Stimulated activated naive CD8-positive, alpha-beta T cell treated with anti-CD3 and anti-CD28 coated beads, Interleukin-15, amount 100 ng/mL, for 72 hours (primary cell): Measurements from ENCODE around the gene BLVRB.

ENCODE experiments used
- ATAC-seq: fragments of 150-1000 bp; cut with Tn5 transposase; 2 replicates; pipeline ENCODE4 v1.10.0; 2021; ENCODE audit warnings: mild to moderate bottlenecking, moderate library complexity
- DNase-seq, 2 donors: peaks; one replicate each; pipeline ENCODE4 v3.0.0; 2021 to 2022
- H3K27ac Mint-ChIP-seq, 2 donors: one replicate each; pipeline ENCODE4 v1.8.0; 2022; ENCODE audit warnings: mild to moderate bottlenecking in 2 of 2, mixed read lengths in 2 of 2, moderate library complexity in 2 of 2
- H3K27me3 Mint-ChIP-seq: one replicate; pipeline ENCODE4 v1.8.0; 2022; ENCODE audit warnings: mixed read lengths
- H3K4me1 Mint-ChIP-seq: one replicate; pipeline ENCODE4 v1.8.0; 2022; ENCODE audit warnings: mild to moderate bottlenecking, mixed read lengths
- H3K4me3 Mint-ChIP-seq, 2 donors: one replicate each; pipeline ENCODE4 v1.8.0; 2022; ENCODE audit warnings: mild to moderate bottlenecking in 2 of 2, mixed read lengths in 2 of 2, moderate library complexity in 1 of 2
- H3K9me3 Mint-ChIP-seq, 2 donors: one replicate each; pipeline ENCODE4 v1.8.0; 2022; ENCODE audit warnings: mixed read lengths in 2 of 2

The BLVRB gene

GRCh38 chr19:40424637-40425449 is 40.7 kb downstream of the BLVRB start:
- Mint-ChIP-seq H3K4me1 (peaks cover 30% of the 10 kb centered on the region), H3K4me3 (peak overlapping the region; percentile 89 to 95), H3K27ac (peak overlapping the region; percentile 93 to 96), H3K27me3 (no peaks in the 10 kb centered on the region), H3K9me3 (no peaks in the 10 kb centered on the region)
- ATAC-seq (no peak), DNase-seq (no peak)

GRCh38 chr19:40423938-40424337 is 41.6 kb downstream of the BLVRB start:
- Mint-ChIP-seq H3K9me3 (no peaks in the 10 kb centered on the region), H3K4me1 (peaks cover 30% of the 10 kb centered on the region), H3K27me3 (no peaks in the 10 kb centered on the region), H3K4me3 (peak overlapping the region; percentile 14 to 89), H3K27ac (no peak overlapping the region)
- DNase-seq (no peak), ATAC-seq (no peak)

GRCh38 chr19:40422748-40423566 is 42.6 kb downstream of the BLVRB start:
- peaks cover 30% of the 10 kb centered on the region for H3K4me1 Mint-ChIP-seq
- H3K27me3 Mint-ChIP-seq, result no peaks in the 10 kb centered on the region
- peak overlapping the region in 1 of 2 donors; percentile 88 for H3K27ac Mint-ChIP-seq
- H3K4me3 Mint-ChIP-seq, result peak overlapping the region in 1 of 2 donors; percentile 30
- H3K9me3 Mint-ChIP-seq, result no peaks in the 10 kb centered on the region
- no peak for ATAC-seq
- no peak for DNase-seq

- Mint-ChIP-seq H3K27ac (peak overlapping the region in 1 of 2 donors; percentile 92), H3K27me3 (no peaks in the 10 kb centered on the region), H3K4me1 (peaks cover 36% of the 10 kb centered on the region), H3K4me3 (peak overlapping the region; percentile 87 to 89), H3K9me3 (no peaks in the 10 kb centered on the region)
- DNase-seq (no peak), ATAC-seq (no peak)
Measured at GRCh38 chr19:40421993-40422747, 43.4 kb downstream of the BLVRB start.

DNA sequence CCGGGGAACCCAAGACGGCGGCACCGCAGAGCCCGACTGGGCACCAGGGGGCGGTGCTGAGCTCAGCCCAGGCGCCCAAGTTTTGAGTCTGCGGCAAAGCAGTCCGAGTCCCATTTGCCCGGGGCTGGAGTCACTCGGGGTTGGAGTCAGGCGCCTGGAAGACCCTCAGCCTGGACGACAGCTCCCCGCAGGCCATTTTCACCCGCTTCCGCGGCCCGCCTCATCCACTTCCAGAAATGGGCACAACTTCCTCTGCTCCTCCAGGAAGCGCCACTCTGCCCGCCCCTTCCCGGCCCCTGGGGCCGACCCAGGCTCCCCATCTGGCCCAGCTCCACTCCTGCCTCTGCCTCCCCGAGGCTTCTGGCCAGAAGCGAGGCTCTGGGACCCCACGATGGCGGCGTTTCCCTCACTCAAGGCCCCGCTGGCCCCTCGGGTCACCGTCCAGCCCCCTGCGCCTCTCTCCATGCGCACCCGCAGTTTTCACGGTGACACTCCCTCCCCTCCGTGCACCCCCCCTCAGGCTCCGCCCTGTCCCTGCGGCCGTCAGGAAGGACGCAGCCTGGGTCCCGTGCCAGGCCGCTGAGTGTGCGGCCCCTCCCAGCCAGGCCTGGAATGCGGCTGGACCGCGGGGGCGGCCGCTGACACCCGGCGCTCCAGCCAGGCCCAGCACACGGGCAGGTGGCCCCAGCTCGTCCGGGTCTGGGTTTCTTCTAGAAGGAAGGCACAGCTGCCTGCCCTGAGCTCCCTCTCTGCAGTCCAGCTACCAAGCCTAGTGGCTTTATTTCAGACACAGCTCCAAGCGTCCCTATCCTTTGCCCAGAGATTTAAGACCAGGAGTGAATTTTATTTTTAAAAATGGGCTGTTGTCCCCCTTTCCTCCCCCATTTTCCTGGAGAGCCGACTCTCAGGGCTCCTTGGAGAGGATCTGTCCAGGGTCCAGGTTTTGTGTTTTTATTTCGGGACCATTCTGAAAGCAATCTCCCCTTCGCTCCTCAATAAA is 44.5 kb downstream of the BLVRB start:
- Mint-ChIP-seq H3K27ac (peak overlapping the region; percentile 87 to 92), H3K4me3 (peak overlapping the region; percentile 87 to 89)
- DNase-seq, result peak; percentile 79 to 82

GRCh38 chr19:40420451-40420765 is 45.1 kb downstream of the BLVRB start:
- DNase-seq, result no peak
- no peaks in the 10 kb centered on the region for H3K27me3 Mint-ChIP-seq
- peak overlapping the region; percentile 14 to 92 for H3K27ac Mint-ChIP-seq
- peaks cover 43% of the 10 kb centered on the region for H3K4me1 Mint-ChIP-seq
- H3K9me3 Mint-ChIP-seq, result no peaks in the 10 kb centered on the region
- no peak for ATAC-seq
- peak overlapping the region; percentile 87 to 89 for H3K4me3 Mint-ChIP-seq

More for the DNA sequence above, 44.5 kb downstream of the BLVRB start:
- ATAC-seq, result peak; percentile 60
- Mint-ChIP-seq H3K27me3 (no peaks in the 10 kb centered on the region), H3K9me3 (no peaks in the 10 kb centered on the region), H3K4me1 (peaks cover 43% of the 10 kb centered on the region)

- Mint-ChIP-seq H3K27me3 (no peaks in the 10 kb centered on the region), H3K4me3 (peak overlapping the region; percentile 3 to 13), H3K4me1 (peaks cover 41% of the 10 kb centered on the region), H3K27ac (no peak overlapping the region), H3K9me3 (no peaks in the 10 kb centered on the region)
- no peak for ATAC-seq
- no peak for DNase-seq
Measured at GRCh38 chr19:40419780-40420179, 45.8 kb downstream of the BLVRB start.

GRCh38 chr19:40419066-40419612 is 46.4 kb downstream of the BLVRB start:
- ATAC-seq (no peak), DNase-seq (no peak)
- H3K27me3 Mint-ChIP-seq, result no peaks in the 10 kb centered on the region
- peak overlapping the region in 1 of 2 donors; percentile 11 for H3K27ac Mint-ChIP-seq
- H3K9me3 Mint-ChIP-seq, result no peaks in the 10 kb centered on the region
- H3K4me3 Mint-ChIP-seq, result no peak overlapping the region
- H3K4me1 Mint-ChIP-seq, result peaks cover 35% of the 10 kb centered on the region

- Mint-ChIP-seq H3K4me3 (no peak overlapping the region), H3K4me1 (peaks cover 37% of the 10 kb centered on the region), H3K27me3 (no peaks in the 10 kb centered on the region), H3K27ac (no peak overlapping the region), H3K9me3 (no peaks in the 10 kb centered on the region)
- DNase-seq (no peak), ATAC-seq (no peak)
Measured at GRCh38 chr19:40418040-40418439, 47.5 kb downstream of the BLVRB start.

GRCh38 chr19:40417643-40417981 is 47.9 kb downstream of the BLVRB start:
- H3K4me1 Mint-ChIP-seq, result peaks cover 33% of the 10 kb centered on the region
- H3K27me3 Mint-ChIP-seq, result no peaks in the 10 kb centered on the region
- peak overlapping the region in 1 of 2 donors; percentile 83 for H3K27ac Mint-ChIP-seq
- H3K9me3 Mint-ChIP-seq, result no peaks in the 10 kb centered on the region
- DNase-seq (no peak), ATAC-seq (no peak)
- H3K4me3 Mint-ChIP-seq, result no peak overlapping the region

DNA sequence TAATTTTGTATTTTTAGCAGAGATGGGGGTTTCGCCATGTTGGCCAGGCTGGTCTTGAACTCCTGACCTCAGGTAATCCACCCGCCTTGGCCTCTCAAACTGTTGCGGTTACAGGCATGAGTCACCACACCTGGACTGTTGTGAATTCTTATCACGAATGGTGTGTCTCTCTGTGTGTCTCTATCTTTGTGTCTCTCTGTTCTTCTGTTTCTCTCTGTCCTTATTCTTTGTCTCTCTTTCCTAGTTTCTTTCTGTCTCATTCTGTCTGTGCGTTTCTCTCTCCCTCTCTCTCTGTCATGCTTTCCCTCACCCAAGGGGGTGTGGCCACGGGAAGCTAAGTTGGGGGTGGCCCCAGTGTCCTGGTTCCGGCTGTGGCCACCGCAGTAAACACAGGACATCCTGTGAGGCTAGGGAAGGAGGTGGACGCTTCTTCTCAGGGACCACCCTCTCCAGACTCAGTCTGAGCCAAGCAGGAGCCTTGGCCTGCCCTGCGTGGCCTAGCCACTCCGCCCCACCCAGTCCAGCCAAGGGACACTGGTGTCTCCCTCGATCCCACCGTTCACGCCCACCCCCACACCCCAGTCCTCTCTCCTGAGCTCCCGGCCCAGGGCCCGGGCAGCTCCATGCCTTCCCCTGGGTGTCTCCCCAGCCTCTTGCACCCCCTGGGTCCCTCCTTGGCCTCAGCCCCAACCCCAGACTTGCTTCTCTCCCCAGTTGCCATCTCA is 48.5 kb downstream of the BLVRB start:
- peaks cover 4% of the 10 kb centered on the region for H3K27me3 Mint-ChIP-seq
- no peaks in the 10 kb centered on the region for H3K9me3 Mint-ChIP-seq
- ATAC-seq (no peak), DNase-seq (no peak)
- peaks cover 27% of the 10 kb centered on the region for H3K4me1 Mint-ChIP-seq
- peak overlapping the region; percentile 50 to 83 for H3K27ac Mint-ChIP-seq
- H3K4me3 Mint-ChIP-seq, result peak overlapping the region in 1 of 2 donors; percentile 13

- no peak for DNase-seq
- Mint-ChIP-seq H3K9me3 (no peaks in the 10 kb centered on the region), H3K27me3 (peaks cover 9% of the 10 kb centered on the region), H3K27ac (no peak overlapping the region), H3K4me3 (no peak overlapping the region), H3K4me1 (peaks cover 22% of the 10 kb centered on the region)
- ATAC-seq, result no peak
Measured at GRCh38 chr19:40415768-40416167, 49.8 kb downstream of the BLVRB start.

- Mint-ChIP-seq H3K9me3 (no peaks in the 10 kb centered on the region), H3K27ac (no peak overlapping the region)
Measured at GRCh38 chr19:40414542-40415535, 50.7 kb downstream of the BLVRB start.

More at GRCh38 chr19:40414542-40415535, 50.7 kb downstream of the BLVRB start:
- ATAC-seq (no peak), DNase-seq (no peak)
- Mint-ChIP-seq H3K4me1 (peaks cover 22% of the 10 kb centered on the region), H3K27me3 (peaks cover 9% of the 10 kb centered on the region), H3K4me3 (no peak overlapping the region)
